Small intestine (tissue), 7 donors: ENCODE data around the gene SSC5D. TPM values are rescaled to one million over a fixed set of nuclear protein-coding genes. Genes with fewer than 3 reads are reported as not detected.

Experiments
- DNase-seq, 2 donors: peaks; one replicate each; pipeline versions ENCODE4 v3.0.0 to v3.0.0-alpha.2; 2013
- FAIRE-seq: peaks from 2 replicates; lab custom pipeline; 2012; peaks lifted over from hg19 to GRCh38; lab: Jason Lieb, UNC
- H3K27ac ChIP-seq, 3 donors: one replicate each; pipeline ENCODE4 v1.5.1; 2013; ENCODE audit warnings: low read length in 2 of 3, mild to moderate bottlenecking in 2 of 3, control low read depth in 1 of 3, inconsistent platforms in 1 of 3, low read depth in 1 of 3, moderate library complexity in 1 of 3
- H3K27me3 ChIP-seq, 3 donors: one replicate each; pipeline ENCODE4 v1.6.1; 2013; ENCODE audit warnings: low read length in 3 of 3, inconsistent platforms in 1 of 3; ENCODE audit not compliant: control insufficient read depth in 3 of 3, insufficient read depth in 3 of 3
- H3K36me3 ChIP-seq, 3 donors: one replicate each; pipeline ENCODE4 v1.6.1; 2013; ENCODE audit warnings: low read length in 3 of 3, inconsistent platforms in 1 of 3, low read depth in 1 of 3, mild to moderate bottlenecking in 1 of 3, moderate library complexity in 1 of 3; ENCODE audit not compliant: control insufficient read depth in 3 of 3, insufficient read depth in 2 of 3
- H3K4me1 ChIP-seq, 3 donors: one replicate each; pipeline ENCODE4 v1.6.1; 2013; ENCODE audit warnings: low read length in 2 of 3, inconsistent platforms in 1 of 3, low read depth in 1 of 3, mild to moderate bottlenecking in 1 of 3, moderate library complexity in 1 of 3; ENCODE audit not compliant: control insufficient read depth in 3 of 3, insufficient read depth in 2 of 3
- H3K4me3 ChIP-seq, 3 donors: one replicate each; pipeline ENCODE4 v1.5.1; 2013; ENCODE audit warnings: low read length in 3 of 3, control low read depth in 1 of 3, inconsistent platforms in 1 of 3, low read depth in 1 of 3, mild to moderate bottlenecking in 1 of 3, moderate library complexity in 1 of 3
- H3K9me3 ChIP-seq, 2 donors: one replicate each; pipeline ENCODE4 v1.6.1; 2013; ENCODE audit warnings: low read depth in 1 of 2, low read length in 1 of 2; ENCODE audit not compliant: control insufficient read depth in 2 of 2, insufficient read depth in 1 of 2
- WGBS, 3 donors: extraction: QIAGEN DNeasy Blood & Tissue Kit; methylation state at CpG; one replicate each; pipeline ENCODE4 v1.1.7; 2013; 5-methylcytosine and 5-hydroxymethylcytosine counted together
- polyA plus RNA-seq, 4 donors: library from polyadenylated mRNA; stranded (reverse) in 3 of 4; unstranded in 1 of 4; fragments of 200-250 nt in 3 of 4; fragments of 120-200 nt in 1 of 4; gene quantifications; one replicate each; pipeline versions ENCODE4 v1.2.1 to v1.2.3, GENCODE V29; 2013
- donor health status: healthy with polysubstance abuse.
- donor health status: control.
- donor health status: control.
- donor health status: Bipolar disorder and iron deficiency.
- donor health status: healthy.

SSC5D gene
- polyA plus RNA-seq, 4 donors: 0.49 to 2.2 (median 0.54) TPM; not detected in 1

DNA sequence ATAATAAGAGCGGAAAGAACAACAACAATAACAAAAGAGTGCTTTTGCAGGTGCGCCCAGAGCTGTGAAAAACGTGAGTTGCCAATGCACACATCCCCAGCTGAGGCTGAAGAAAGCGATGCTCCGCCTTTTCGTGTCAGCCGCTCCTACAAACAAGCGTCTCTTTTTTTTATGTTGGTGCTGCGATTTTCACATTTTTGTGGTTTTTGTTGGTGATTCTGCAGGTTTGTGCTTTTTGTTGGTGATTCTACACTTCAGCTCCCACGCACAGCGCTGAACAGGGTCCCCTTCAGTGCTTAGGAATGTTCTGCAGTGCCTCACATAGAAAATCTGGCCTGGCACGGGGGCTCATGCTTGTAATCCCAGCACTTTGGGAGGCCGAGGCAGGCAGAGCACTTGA lies 64.4 kb downstream of the SSC5D start:
- DNase-seq (no peak), FAIRE-seq (no peak)
- H3K27me3 ChIP-seq: peaks cover 0 to 3% (median 1%) of the 10 kb centered on the region in 3 donors
- WGBS, 3 donors: 71 to 87% (median 84%) methylated on average over 13 of the region's 13 CpGs
- no peak overlapping the region for H3K4me3 ChIP-seq
- H3K4me1 ChIP-seq: peaks cover 0 to 7% (median 0%) of the 10 kb centered on the region in 3 donors
- H3K9me3 ChIP-seq: no peaks in the 10 kb centered on the region
- no peaks in the 10 kb centered on the region for H3K36me3 ChIP-seq
- H3K27ac ChIP-seq: no peak overlapping the region

GRCh38 chr19:55553217-55554182 lies 65.3 kb downstream of the SSC5D start:
- no peaks in the 10 kb centered on the region for H3K9me3 ChIP-seq
- H3K36me3 ChIP-seq: no peaks in the 10 kb centered on the region
- H3K4me3 ChIP-seq: no peak overlapping the region
- no peak for DNase-seq
- no peak for FAIRE-seq
- no peak overlapping the region for H3K27ac ChIP-seq
- H3K4me1 ChIP-seq: peaks cover 0 to 7% (median 0%) of the 10 kb centered on the region in 3 donors
- WGBS, 3 donors: 58 to 65% (median 61%) methylated on average over 13 of the region's 13 CpGs
- peaks cover 0 to 3% (median 1%) of the 10 kb centered on the region in 3 donors for H3K27me3 ChIP-seq

DNA sequence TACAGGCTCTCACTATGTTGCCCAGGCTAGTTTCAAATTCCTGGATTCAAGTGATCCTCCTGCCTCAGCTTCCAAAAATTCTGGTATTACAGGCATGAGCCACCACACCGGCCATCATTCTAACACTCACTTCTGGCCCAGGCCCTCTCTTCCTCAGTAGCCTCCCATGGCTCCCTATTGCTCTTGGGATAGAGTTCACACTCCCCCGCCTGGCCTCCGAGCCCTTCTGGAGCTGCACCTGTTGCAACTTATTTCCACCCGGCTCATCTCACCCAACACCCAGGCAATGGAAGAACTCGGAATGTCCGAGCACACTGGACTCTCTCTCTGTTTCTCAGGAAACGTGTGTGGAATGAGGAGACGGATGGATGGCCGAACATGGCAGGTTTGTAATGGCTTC lies 66.1 kb downstream of the SSC5D start:
- H3K27me3 ChIP-seq: peaks cover 0 to 3% (median 1%) of the 10 kb centered on the region in 3 donors
- H3K36me3 ChIP-seq: no peaks in the 10 kb centered on the region
- no peaks in the 10 kb centered on the region for H3K9me3 ChIP-seq
- 82 to 90% (median 90%) methylated on average over 9 of the region's 9 CpGs for WGBS, 3 donors
- DNase-seq (no peak), FAIRE-seq (no peak)
- H3K4me1 ChIP-seq: peaks cover 0 to 7% (median 0%) of the 10 kb centered on the region in 3 donors
- no peak overlapping the region for H3K4me3 ChIP-seq
- H3K27ac ChIP-seq: no peak overlapping the region

DNA sequence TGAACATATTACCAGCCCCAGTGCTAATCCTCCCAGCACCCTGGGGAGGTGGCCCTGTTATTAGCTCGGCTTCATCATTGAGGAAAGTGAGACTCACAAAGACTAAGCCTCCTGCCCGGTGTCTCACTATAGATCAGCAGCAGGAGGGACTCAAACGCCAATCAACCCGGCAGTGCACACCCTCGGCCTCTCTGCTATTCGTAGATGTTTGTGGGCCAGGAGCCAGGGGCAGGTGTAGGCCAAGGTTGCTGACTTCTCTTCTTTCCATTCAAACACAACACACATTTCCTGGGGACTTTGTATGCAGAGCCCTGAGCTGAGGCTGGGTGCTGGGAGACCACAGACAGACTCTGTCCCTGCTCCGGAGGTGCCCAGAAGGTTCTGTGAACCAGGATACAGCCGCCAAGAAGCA lies 66.5 kb downstream of the SSC5D start:
- Histone ChIP-seq H3K36me3 (no peaks in the 10 kb centered on the region), H3K4me1 (peaks cover 0 to 6% (median 0%) of the 10 kb centered on the region in 3 donors), H3K9me3 (no peaks in the 10 kb centered on the region), H3K27ac (no peak overlapping the region), H3K27me3 (peaks cover 0 to 3% (median 1%) of the 10 kb centered on the region in 3 donors), H3K4me3 (no peak overlapping the region)
- DNase-seq (peak in 1 of 2 donors; percentile 38), FAIRE-seq (no peak)
- 23 to 62% (median 23%) methylated on average over 8 of the region's 8 CpGs for WGBS, 3 donors

DNA sequence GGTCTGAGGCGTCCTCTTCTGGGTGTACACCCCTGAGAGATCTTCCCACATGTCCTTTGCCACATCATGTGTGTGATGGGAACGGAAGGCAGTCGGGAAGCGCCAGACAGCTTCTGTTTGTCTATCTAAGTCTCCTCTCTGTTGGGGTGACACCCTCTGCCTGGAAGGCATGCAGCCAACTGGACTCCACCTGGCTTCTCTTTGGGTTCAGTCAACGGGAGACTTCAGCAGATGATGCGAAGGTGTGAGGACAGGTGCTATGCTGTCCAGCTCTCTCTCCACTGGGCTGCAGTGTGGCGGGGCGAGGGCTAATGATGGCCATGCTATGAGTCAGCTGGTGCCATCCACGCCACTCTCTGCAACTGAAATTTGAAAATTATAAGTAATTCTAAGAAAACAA lies 71.4 kb downstream of the SSC5D start:
- Histone ChIP-seq H3K36me3 (no peaks in the 10 kb centered on the region), H3K27ac (no peak overlapping the region), H3K4me3 (no peak overlapping the region), H3K9me3 (peaks cover 2 to 6% of the 10 kb centered on the region in 2 donors), H3K27me3 (no peaks in the 10 kb centered on the region), H3K4me1 (peaks cover 0 to 12% (median 0%) of the 10 kb centered on the region in 3 donors)
- WGBS, 3 donors: 55 to 77% (median 74%) methylated on average over 9 of the region's 9 CpGs
- no peak for FAIRE-seq
- DNase-seq: peak in 1 of 2 donors; percentile 7

- no peaks in the 10 kb centered on the region for H3K36me3 ChIP-seq
- no peaks in the 10 kb centered on the region for H3K27me3 ChIP-seq
- H3K9me3 ChIP-seq: peaks cover 2 to 6% of the 10 kb centered on the region in 2 donors
- peak; percentile 59 to 68 for DNase-seq
- H3K27ac ChIP-seq: peak overlapping the region in 1 of 3 donors; percentile 58
- WGBS, 3 donors: 14 to 39% (median 37%) methylated on average over 7 to 12 of the region's 12 CpGs
- no peak for FAIRE-seq
- H3K4me3 ChIP-seq: no peak overlapping the region
- H3K4me1 ChIP-seq: peaks cover 0 to 12% (median 0%) of the 10 kb centered on the region in 3 donors
Measured at GRCh38 chr19:55563261-55563690, 75.0 kb downstream of the SSC5D start.

- DNase-seq: no peak
- Histone ChIP-seq H3K4me3 (no peak overlapping the region), H3K27me3 (no peaks in the 10 kb centered on the region), H3K9me3 (peaks cover 0 to 4% of the 10 kb centered on the region in 2 donors), H3K4me1 (peaks cover 0 to 12% (median 0%) of the 10 kb centered on the region in 3 donors), H3K27ac (no peak overlapping the region), H3K36me3 (no peaks in the 10 kb centered on the region)
- 45 to 57% (median 56%) methylated on average over 9 of the region's 9 CpGs for WGBS, 3 donors
- FAIRE-seq: no peak
Measured at GRCh38 chr19:55566823-55567222, 78.6 kb downstream of the SSC5D start.

DNA sequence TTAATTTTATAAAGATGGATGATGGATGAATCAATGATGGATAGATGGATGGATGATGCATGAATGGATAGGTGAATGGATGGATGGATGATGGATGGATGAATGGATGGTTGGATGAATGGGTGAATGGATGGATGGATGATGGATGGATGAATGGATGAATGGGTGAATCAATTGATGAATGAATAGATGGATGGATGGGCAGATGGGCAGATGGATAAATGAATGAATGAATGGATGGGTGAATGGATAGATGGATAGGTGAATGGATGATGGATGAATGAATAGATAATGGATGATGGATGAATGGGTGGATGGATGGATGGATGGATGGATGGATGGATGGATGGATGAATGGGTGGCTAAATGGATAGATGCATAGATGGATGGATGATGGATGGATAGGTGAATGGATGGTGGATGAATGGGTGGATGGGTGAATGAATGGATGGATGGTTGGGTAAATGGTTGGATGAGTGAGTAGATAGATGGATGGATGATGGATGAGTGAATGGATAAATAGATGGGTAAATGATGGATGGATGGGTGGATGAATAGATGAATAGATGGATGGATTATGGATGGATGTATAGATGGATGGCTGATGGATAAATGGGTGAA lies 79.6 kb downstream of the SSC5D start:
- Histone ChIP-seq H3K27me3 (no peaks in the 10 kb centered on the region), H3K27ac (no peak overlapping the region), H3K4me1 (peaks cover 0 to 12% (median 0%) of the 10 kb centered on the region in 3 donors), H3K36me3 (no peaks in the 10 kb centered on the region), H3K9me3 (peaks cover 0 to 4% of the 10 kb centered on the region in 2 donors), H3K4me3 (no peak overlapping the region)
- no peak for FAIRE-seq
- DNase-seq: no peak
